ENCODE results near the gene MRM2.

MRM2 gene

GRCh38 chr7:2205036-2205780 is 36.8 kb downstream of the MRM2 start:
- CTCF ChIA-PET: no interaction called here
- POLR2A ChIA-PET (ENCODE audit: low non-redundant PET): no interaction called here
- H3K27ac ChIP-seq: no peak overlapping the region
- DNase-seq (ENCODE audit: low spot score): no peak
- TF ChIP-seq, protein P1, sequence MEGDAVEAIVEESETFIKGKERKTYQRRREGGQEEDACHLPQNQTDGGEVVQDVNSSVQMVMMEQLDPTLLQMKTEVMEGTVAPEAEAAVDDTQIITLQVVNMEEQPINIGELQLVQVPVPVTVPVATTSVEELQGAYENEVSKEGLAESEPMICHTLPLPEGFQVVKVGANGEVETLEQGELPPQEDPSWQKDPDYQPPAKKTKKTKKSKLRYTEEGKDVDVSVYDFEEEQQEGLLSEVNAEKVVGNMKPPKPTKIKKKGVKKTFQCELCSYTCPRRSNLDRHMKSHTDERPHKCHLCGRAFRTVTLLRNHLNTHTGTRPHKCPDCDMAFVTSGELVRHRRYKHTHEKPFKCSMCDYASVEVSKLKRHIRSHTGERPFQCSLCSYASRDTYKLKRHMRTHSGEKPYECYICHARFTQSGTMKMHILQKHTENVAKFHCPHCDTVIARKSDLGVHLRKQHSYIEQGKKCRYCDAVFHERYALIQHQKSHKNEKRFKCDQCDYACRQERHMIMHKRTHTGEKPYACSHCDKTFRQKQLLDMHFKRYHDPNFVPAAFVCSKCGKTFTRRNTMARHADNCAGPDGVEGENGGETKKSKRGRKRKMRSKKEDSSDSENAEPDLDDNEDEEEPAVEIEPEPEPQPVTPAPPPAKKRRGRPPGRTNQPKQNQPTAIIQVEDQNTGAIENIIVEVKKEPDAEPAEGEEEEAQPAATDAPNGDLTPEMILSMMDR (conservative IDR thresholded peaks at IDR 0.05; ENCODE audit: low read depth): no peak

GRCh38 chr7:2204446-2204845 is 37.6 kb downstream of the MRM2 start:
- TF ChIP-seq, protein P1 (conservative IDR thresholded peaks at IDR 0.05; ENCODE audit: low read depth): no peak
- H3K27ac ChIP-seq: peak overlapping the region; percentile 5; the same call in 1 of the 2 replicates
- ChIA-PET POLR2A (ENCODE audit: low non-redundant PET) (no interaction called here), CTCF (interaction anchor here (0.6 kb wide), 1 partner anchor 22 kb away, joined by 6 read pairs; no protein-coding TSS in a partner anchor)
- DNase-seq (ENCODE audit: low spot score): no peak

DNA sequence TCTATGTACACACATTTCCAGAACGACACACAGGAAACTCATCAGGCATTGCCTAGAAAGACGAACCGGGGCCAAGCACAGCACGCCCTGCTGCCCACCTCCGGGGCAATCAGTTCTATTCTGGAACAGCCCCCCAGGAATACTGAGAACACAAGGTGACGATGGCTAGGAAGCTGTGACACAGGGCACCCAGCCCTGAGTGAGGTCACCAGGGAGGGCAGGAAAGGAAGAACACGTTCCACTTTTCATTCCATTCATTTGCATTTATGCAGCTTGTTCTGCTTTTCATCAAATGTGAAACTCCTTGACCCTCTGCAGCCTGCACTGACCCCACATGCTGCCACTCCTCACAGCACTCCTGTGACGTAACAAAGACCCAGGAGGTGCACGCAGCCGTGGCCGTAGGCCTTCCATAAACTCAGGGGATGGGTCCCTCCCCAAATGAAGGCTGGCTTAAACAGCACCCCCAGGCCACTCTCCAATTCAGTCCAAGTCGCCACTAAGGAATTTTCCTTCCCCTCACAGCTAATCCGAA is 38.2 kb downstream of the MRM2 start:
- H3K27ac ChIP-seq: peak overlapping the region; percentile 5
- TF ChIP-seq, protein P1 (conservative IDR thresholded peaks at IDR 0.05; ENCODE audit: low read depth): no peak
- POLR2A ChIA-PET (ENCODE audit: low non-redundant PET): no interaction called here
- no peak for DNase-seq (ENCODE audit: low spot score)
- CTCF ChIA-PET: interaction anchor here (0.6 to 0.7 kb wide), 3 partner anchors 21 to 104 kb away, joined by 3 to 6 read pairs (median 3); no protein-coding TSS in a partner anchor

DNA sequence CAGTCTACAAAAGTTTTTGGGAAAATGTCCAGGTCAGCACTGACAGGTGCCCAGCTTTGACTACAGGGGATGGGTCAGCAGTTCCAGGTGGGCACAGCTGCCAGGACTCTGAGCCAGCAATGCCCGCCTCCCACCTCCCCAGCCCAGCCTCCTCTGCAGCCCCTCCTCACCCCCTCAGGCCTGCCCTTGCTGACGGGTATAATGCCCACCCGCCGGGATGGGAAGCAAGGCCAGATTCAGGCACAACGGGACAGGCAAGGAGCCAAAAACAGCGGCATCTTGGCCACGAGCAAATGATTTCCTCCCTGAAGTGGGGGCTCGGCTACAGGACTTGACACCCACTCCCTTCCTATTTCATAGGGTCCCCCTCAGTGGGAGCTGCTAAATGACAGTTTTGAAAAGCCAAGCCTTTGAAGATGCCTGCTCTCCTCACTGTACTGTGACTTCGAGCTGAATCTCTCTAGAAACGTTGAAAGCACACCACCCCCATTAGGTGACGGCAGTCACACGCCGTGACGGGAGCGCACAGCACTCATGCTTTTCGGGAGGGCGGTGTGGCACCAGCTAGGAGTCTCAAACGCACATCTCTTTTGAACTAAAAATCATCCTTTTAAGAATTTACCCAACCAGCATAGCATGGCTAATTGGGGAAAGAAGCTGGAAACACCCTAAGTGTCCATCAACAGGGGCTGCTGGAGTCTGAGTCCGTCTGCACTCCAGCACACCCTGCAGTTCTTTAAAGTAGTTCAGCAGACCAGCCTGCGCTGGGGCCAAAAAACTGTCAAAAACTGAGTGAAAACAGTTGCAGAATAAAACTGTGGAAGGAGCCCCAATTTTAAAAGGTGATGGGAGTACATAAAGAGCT is 38.9 kb downstream of the MRM2 start:
- CTCF ChIA-PET: interaction anchor here (0.6 to 0.7 kb wide), 2 partner anchors 22 to 104 kb away, joined by 3 read pairs; no protein-coding TSS in a partner anchor
- TF ChIP-seq, protein P1 (conservative IDR thresholded peaks at IDR 0.05; ENCODE audit: low read depth): no peak
- POLR2A ChIA-PET (ENCODE audit: low non-redundant PET): no interaction called here
- H3K27ac ChIP-seq: peak overlapping the region; percentile 5
- no peak for DNase-seq (ENCODE audit: low spot score)

DNA sequence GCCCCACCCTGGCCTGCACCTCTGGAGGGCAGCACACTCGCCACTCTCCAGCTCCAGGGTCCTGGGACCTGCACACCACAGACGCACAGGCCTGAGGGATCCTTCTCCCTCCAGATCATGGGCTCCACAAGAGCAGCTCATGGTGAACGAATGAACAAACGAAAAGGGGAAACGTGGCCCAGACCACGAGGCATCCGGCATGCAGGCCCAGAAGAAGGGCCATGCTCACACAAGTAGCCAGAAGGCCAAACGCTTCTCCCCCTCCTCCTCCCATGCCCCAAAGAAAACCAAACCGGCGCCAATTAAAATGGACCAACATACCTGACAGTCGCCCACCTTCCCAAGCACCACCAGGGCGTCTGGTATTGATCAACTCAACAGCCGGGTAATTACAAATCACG is 39.6 kb downstream of the MRM2 start:
- ChIA-PET CTCF (no interaction called here), POLR2A (ENCODE audit: low non-redundant PET) (no interaction called here)
- TF ChIP-seq, protein P1 (conservative IDR thresholded peaks at IDR 0.05; ENCODE audit: low read depth): no peak
- DNase-seq (ENCODE audit: low spot score): no peak
- no peak overlapping the region for H3K27ac ChIP-seq

GRCh38 chr7:2201686-2202360 is 40.2 kb downstream of the MRM2 start:
- ChIA-PET POLR2A (ENCODE audit: low non-redundant PET) (no interaction called here), CTCF (no interaction called here)
- no peak overlapping the region for H3K27ac ChIP-seq
- DNase-seq (ENCODE audit: low spot score): no peak
- TF ChIP-seq, protein P1 (conservative IDR thresholded peaks at IDR 0.05; ENCODE audit: low read depth): no peak

All from RWPE1 (cell line).